IMR-90 (cell line): ENCODE measurements around the gene TCERG1L. TPM values are rescaled to one million over a fixed set of nuclear protein-coding genes. Genes with fewer than 3 reads are reported as not detected.
A peak's percentile ranks its signal among the peaks of the same experiment; 100 is the strongest.

ENCODE experiments used
- ATAC-seq: fragments of 200-7000 bp; cut with Tn5 transposase; 2 replicates; pipeline ENCODE4 v1.9.1; 2020; ENCODE audit warnings: low read depth, mild to moderate bottlenecking, moderate library complexity
- BruUV-seq: library from RNA; stranded (reverse); fragments of 400-500 nt; replicated peaks from 2 replicates; lab custom pipeline; 2021; lab: Mats Ljungman, UMichigan
- CTCF ChIA-PET: fragments of 300-600 bp; formaldehyde crosslinking; extraction: SDS; loops from one replicate; lab custom pipeline; 2021; ENCODE audit warnings: antibody characterized with exemption; lab: Yijun Ruan, JAX
- POLR2A ChIA-PET: fragments of 300-600 bp; sonication (Branson Sonifier 250); formaldehyde crosslinking; loops from one replicate; lab custom pipeline; 2022; ENCODE audit warnings: antibody characterized with exemption; ENCODE audit not compliant: unreplicated experiment; lab: Charles Lee
- DNase-seq: peaks from one replicate; pipeline ENCODE4 v3.0.0; 2013
- H2AFZ ChIP-seq: replicated peaks from 2 replicates; pipeline ENCODE3; 2013; ENCODE audit warnings: low read length, mild to moderate bottlenecking; ENCODE audit not compliant: poor library complexity
- H2AK5ac ChIP-seq: 2 replicates; pipeline ENCODE4 v1.6.1; 2013; ENCODE audit warnings: low read depth, low read length, inconsistent platforms
- H2AK9ac ChIP-seq: replicated peaks from 2 replicates; pipeline ENCODE3; 2013; ENCODE audit warnings: mild to moderate bottlenecking, low read depth, low read length, moderate library complexity; ENCODE audit not compliant: poor library complexity
- H2BK120ac ChIP-seq: 2 replicates; pipeline ENCODE4 v1.6.1; 2013; ENCODE audit warnings: low read depth, low read length, inconsistent platforms
- H2BK15ac ChIP-seq: 3 replicates; pipeline ENCODE4 v1.6.1; 2013; ENCODE audit warnings: low read depth, low read length, inconsistent platforms
- H2BK20ac ChIP-seq: 2 replicates; pipeline ENCODE4 v1.6.1; 2013; ENCODE audit warnings: low read depth, mild to moderate bottlenecking, inconsistent platforms, low read length, moderate library complexity
- H2BK5ac ChIP-seq: 2 replicates; pipeline ENCODE4 v1.6.1; 2013; ENCODE audit warnings: mild to moderate bottlenecking, low read depth, low read length, inconsistent platforms; ENCODE audit not compliant: poor library complexity, severe bottlenecking
- H3K14ac ChIP-seq: replicated peaks from 2 replicates; pipeline ENCODE4 v1.6.1; 2013; ENCODE audit warnings: low read depth, low read length, inconsistent platforms
- H3K18ac ChIP-seq: 2 replicates; pipeline ENCODE4 v1.6.1; 2013; ENCODE audit warnings: low read depth, low read length, control low read depth
- H3K23ac ChIP-seq: 2 replicates; pipeline ENCODE4 v1.6.1; 2013; ENCODE audit warnings: low read depth, low read length, inconsistent platforms
- H3K27ac ChIP-seq: 2 replicates; pipeline ENCODE4 v1.5.1; 2013; ENCODE audit warnings: mild to moderate bottlenecking, control low read depth, low read length; ENCODE audit not compliant: insufficient read depth
- H3K27me3 ChIP-seq: 2 replicates; pipeline ENCODE4 v1.6.1; 2013; ENCODE audit warnings: low read length; ENCODE audit not compliant: control insufficient read depth, insufficient read depth
- H3K36me3 ChIP-seq: 2 replicates; pipeline ENCODE4 v1.6.1; 2013; ENCODE audit warnings: low read length, mixed read lengths; ENCODE audit not compliant: control insufficient read depth, insufficient read depth
- H3K4ac ChIP-seq: 2 replicates; pipeline ENCODE4 v1.6.1; 2013; ENCODE audit warnings: low read depth, low read length, inconsistent platforms
- H3K4me1 ChIP-seq: 2 replicates; pipeline ENCODE4 v1.6.1; 2013; ENCODE audit warnings: low read length, mixed read lengths; ENCODE audit not compliant: control insufficient read depth, insufficient read depth
- H3K4me2 ChIP-seq: 2 replicates; pipeline ENCODE4 v1.6.1; 2013; ENCODE audit warnings: low read depth, mild to moderate bottlenecking, control low read depth, low read length, moderate library complexity
- H3K4me3 ChIP-seq: 2 replicates; pipeline ENCODE4 v1.5.1; 2013; ENCODE audit warnings: low read depth, mild to moderate bottlenecking, control low read depth, low read length, moderate library complexity; ENCODE audit not compliant: insufficient read depth
- H3K56ac ChIP-seq: 2 replicates; pipeline ENCODE4 v1.6.1; 2013; ENCODE audit warnings: low read length, inconsistent platforms; ENCODE audit not compliant: insufficient read depth; ENCODE audit errors: extremely low read depth
- H3K79me1 ChIP-seq, 2 experiments: 2 replicates each; pipeline ENCODE4 v1.6.1; 2013; ENCODE audit warnings: low read length in 2 of 2, inconsistent platforms in 1 of 2, low read depth in 1 of 2
- H3K9ac ChIP-seq: 2 replicates; pipeline ENCODE4 v1.6.1; 2013; ENCODE audit warnings: low read depth, low read length, control low read depth
- H3K9me1 ChIP-seq: 2 replicates; pipeline ENCODE4 v1.6.1; 2013; ENCODE audit warnings: low read length, inconsistent platforms; ENCODE audit not compliant: insufficient read depth
- H3K9me3 ChIP-seq: 2 replicates; pipeline ENCODE4 v1.6.1; 2013; ENCODE audit warnings: low read length; ENCODE audit not compliant: control insufficient read depth, insufficient read depth
- H4K20me1 ChIP-seq: 2 replicates; pipeline ENCODE4 v1.6.1; 2013; ENCODE audit warnings: low read length, inconsistent platforms; ENCODE audit not compliant: insufficient read depth
- H4K5ac ChIP-seq: 2 replicates; pipeline ENCODE4 v1.6.1; 2013; ENCODE audit warnings: mild to moderate bottlenecking, low read depth, low read length, control low read depth
- H4K8ac ChIP-seq, 2 experiments: 2 replicates each; pipeline ENCODE4 v1.6.1; 2013; ENCODE audit warnings: low read depth in 2 of 2, low read length in 2 of 2, control low read depth in 1 of 2, inconsistent platforms in 1 of 2
- H4K91ac ChIP-seq: 2 replicates; pipeline ENCODE4 v1.6.1; 2013; ENCODE audit warnings: low read depth, low read length, inconsistent platforms; ENCODE audit not compliant: insufficient read depth
- MAFK ChIP-seq: IDR thresholded peaks from 2 replicates; pipeline ENCODE4 v1.6.1; 2012; ENCODE audit warnings: low read depth, low read length, improper control_type of control experiment
- MAZ ChIP-seq: IDR thresholded peaks from 2 replicates; pipeline ENCODE4 v1.6.1; 2012; ENCODE audit warnings: low read depth, mild to moderate bottlenecking, low read length, improper control_type of control experiment, moderate library complexity, borderline replicate concordance
- WGBS, 2 experiments: methylation state at CpG; one replicate each; pipeline versions ENCODE4 v1.1.5 to v1.1.7; 2013; ENCODE audit warnings: missing lambda C conversion rate in 2 of 2; ENCODE audit not compliant: insufficient read length in 1 of 2; ENCODE audit errors: extremely low coverage in 2 of 2; 5-methylcytosine and 5-hydroxymethylcytosine counted together
- dilution Hi-C: fragments of 300-500 bp; cut with HindIII; formaldehyde crosslinking; loops from one replicate; pipeline ENCODE4 v1.14.3; 2018; ENCODE audit warnings: low sequenced_read_pairs; ENCODE audit not compliant: unreplicated experiment
- in situ Hi-C: fragments of 300-500 bp; cut with MboI; formaldehyde crosslinking; loops from 3 replicates; pipeline ENCODE4 v1.14.3; 2019; ENCODE audit warnings: low sequenced_read_pairs, inconsistent platforms, mixed read lengths
- intact Hi-C: fragments of 100-400 bp; cut with micrococcal nuclease; formaldehyde crosslinking; loops from 2 replicates; pipeline ENCODE4 v1.10.0; 2022
- polyA plus RNA-seq, 3 experiments: library from polyadenylated mRNA; depleted of rRNA; stranded (reverse); fragments of >200 nt; gene quantifications; 2 replicates each; pipeline ENCODE4 v1.2.3, GENCODE V29; 2012; ENCODE audit warnings: low replicate concordance in 1 of 3
- total RNA-seq: library from RNA; depleted of rRNA; stranded (reverse); fragments of >200 nt; gene quantifications from 2 replicates; pipeline ENCODE4 v1.2.3, GENCODE V29; 2012

The TCERG1L gene
- total and polyA plus RNA-seq, 2 of the 4 experiments (the other 2 are of a cell fraction) = not detected

DNA sequence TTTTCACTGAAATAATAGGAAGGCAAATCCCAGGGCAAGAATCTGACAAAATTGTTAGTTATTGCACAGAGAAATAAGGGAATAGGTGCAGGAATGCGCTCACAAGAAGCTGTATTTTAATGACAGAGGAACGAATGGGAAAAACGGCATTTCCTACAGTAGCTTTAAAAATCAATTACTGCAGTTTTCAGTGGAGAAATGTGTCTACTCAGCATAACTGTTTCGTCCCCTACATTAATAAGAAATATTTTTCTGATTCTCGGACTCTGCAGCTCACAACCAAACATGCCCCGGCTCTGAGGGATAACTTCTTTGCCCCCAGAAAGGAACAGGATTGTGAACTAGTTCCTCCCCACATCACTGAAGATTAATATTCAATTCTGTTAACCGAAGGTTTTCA, 44.9 kb upstream of the TCERG1L start:
- ChIA-PET POLR2A (no interaction called here), CTCF (no interaction called here)
- H2BK120ac ChIP-seq = no peak overlapping the region
- H3K56ac ChIP-seq = no peak overlapping the region
- 10% methylated on average over 2 of the region's 7 CpGs; no CpG with 5 or more reads in 1 of the 2 experiments for WGBS, 2 experiments
- H2AK9ac ChIP-seq = no peak overlapping the region
- H3K4me1 ChIP-seq = no peaks in the 10 kb centered on the region
- TF ChIP-seq MAZ (no peak), MAFK (peak; percentile 94)
- H2BK5ac ChIP-seq = no peak overlapping the region
- H3K14ac ChIP-seq = no peak overlapping the region
- DNase-seq (no peak), ATAC-seq (no peak)
- H3K4me3 ChIP-seq = no peak overlapping the region
- H3K79me1 ChIP-seq = no peaks in the 10 kb centered on the region
- no peak overlapping the region for H4K91ac ChIP-seq
- H2BK20ac ChIP-seq = no peak overlapping the region
- BruUV-seq = no TSS peak
- no peak overlapping the region for H3K18ac ChIP-seq
- dilution Hi-C loops = no loop called here
- H3K9me1 ChIP-seq = no peaks in the 10 kb centered on the region
- no peak overlapping the region for H3K9ac ChIP-seq
- no peaks in the 10 kb centered on the region for H3K36me3 ChIP-seq
- no peak overlapping the region for H2AFZ ChIP-seq
- no peak overlapping the region for H2BK15ac ChIP-seq
- H3K27me3 ChIP-seq = no peaks in the 10 kb centered on the region
- no peak overlapping the region for H4K8ac ChIP-seq
- intact Hi-C loops = no loop called here
- H4K20me1 ChIP-seq = no peaks in the 10 kb centered on the region
- no peak overlapping the region for H4K5ac ChIP-seq
- no peak overlapping the region for H2AK5ac ChIP-seq
- no peak overlapping the region for H3K4ac ChIP-seq
- no peak overlapping the region for H3K27ac ChIP-seq
- no peak overlapping the region for H3K4me2 ChIP-seq
- in situ Hi-C loops = no loop called here
- no peak overlapping the region for H3K23ac ChIP-seq
- peaks cover 40% of the 10 kb centered on the region for H3K9me3 ChIP-seq
